Measurements from ENCODE around the gene KIF26A.

Gene KIF26A

DNA sequence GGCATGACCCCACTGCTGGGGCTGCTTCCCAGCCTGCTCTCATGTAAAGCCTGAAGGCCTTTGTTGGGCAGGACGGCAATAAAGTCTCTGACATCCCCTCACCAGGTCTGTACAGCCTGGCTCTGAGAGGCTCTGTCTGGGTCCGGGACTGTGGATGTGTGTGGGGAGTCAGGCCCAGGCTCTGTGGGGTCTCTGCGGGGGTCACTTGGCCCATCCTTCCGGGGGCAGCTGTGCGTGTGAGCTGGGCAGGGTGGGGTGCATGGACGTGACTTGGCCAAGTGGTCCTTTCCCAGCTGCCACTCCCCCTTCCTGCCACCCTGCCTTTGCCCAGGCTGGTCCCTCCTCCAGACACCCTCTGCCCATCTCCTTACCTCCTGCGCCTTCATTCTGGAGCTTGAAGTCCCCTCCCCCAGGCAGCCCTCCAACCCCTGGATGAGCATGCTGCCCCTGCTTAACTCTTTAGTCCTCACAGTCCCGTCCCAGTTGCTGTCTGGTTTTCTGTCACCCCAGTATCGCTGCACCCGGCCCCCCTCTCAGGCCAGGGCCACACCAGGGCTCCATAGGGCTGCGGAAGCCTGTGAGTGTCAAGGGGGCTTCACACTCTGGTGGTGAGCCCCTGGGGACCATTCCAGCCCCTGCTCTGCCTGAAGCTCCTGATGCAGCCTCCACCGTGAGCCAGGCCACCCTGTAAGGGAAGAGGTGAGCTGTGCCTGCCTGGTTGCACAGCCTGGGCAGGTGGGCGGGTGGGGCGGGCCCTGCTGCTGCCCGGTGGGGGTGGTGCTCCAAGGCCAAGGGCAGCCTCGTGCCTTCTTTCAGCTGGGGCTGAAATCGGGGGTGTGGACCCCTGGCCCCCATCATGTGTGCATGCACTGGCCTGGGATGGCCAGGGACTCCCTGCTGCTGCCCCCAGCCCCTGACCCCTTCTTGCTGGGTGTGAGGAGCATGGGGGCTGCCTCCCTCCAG, 25.5 kb upstream of the KIF26A start:
- TF ChIP-seq, protein P1, sequence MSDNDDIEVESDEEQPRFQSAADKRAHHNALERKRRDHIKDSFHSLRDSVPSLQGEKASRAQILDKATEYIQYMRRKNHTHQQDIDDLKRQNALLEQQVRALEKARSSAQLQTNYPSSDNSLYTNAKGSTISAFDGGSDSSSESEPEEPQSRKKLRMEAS (IDR thresholded peaks at IDR 0.05; ENCODE audit: low read depth, low read length) = no peak
- TF ChIP-seq, protein P2, sequence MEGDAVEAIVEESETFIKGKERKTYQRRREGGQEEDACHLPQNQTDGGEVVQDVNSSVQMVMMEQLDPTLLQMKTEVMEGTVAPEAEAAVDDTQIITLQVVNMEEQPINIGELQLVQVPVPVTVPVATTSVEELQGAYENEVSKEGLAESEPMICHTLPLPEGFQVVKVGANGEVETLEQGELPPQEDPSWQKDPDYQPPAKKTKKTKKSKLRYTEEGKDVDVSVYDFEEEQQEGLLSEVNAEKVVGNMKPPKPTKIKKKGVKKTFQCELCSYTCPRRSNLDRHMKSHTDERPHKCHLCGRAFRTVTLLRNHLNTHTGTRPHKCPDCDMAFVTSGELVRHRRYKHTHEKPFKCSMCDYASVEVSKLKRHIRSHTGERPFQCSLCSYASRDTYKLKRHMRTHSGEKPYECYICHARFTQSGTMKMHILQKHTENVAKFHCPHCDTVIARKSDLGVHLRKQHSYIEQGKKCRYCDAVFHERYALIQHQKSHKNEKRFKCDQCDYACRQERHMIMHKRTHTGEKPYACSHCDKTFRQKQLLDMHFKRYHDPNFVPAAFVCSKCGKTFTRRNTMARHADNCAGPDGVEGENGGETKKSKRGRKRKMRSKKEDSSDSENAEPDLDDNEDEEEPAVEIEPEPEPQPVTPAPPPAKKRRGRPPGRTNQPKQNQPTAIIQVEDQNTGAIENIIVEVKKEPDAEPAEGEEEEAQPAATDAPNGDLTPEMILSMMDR (IDR thresholded peaks at IDR 0.05; ENCODE audit: low read depth, low read length) = no peak
- TF ChIP-seq MYC (IDR thresholded peaks at IDR 0.05; ENCODE audit: low read depth, low read length) = no peak
- TF ChIP-seq POLR2A (IDR thresholded peaks at IDR 0.05; ENCODE audit: extremely low read depth, insufficient read length) = no peak
- DNase-seq (ENCODE audit: low read depth) = no peak
- H3K4me3 ChIP-seq (ENCODE audit: low read depth, low read length) = no peak overlapping the region

DNA sequence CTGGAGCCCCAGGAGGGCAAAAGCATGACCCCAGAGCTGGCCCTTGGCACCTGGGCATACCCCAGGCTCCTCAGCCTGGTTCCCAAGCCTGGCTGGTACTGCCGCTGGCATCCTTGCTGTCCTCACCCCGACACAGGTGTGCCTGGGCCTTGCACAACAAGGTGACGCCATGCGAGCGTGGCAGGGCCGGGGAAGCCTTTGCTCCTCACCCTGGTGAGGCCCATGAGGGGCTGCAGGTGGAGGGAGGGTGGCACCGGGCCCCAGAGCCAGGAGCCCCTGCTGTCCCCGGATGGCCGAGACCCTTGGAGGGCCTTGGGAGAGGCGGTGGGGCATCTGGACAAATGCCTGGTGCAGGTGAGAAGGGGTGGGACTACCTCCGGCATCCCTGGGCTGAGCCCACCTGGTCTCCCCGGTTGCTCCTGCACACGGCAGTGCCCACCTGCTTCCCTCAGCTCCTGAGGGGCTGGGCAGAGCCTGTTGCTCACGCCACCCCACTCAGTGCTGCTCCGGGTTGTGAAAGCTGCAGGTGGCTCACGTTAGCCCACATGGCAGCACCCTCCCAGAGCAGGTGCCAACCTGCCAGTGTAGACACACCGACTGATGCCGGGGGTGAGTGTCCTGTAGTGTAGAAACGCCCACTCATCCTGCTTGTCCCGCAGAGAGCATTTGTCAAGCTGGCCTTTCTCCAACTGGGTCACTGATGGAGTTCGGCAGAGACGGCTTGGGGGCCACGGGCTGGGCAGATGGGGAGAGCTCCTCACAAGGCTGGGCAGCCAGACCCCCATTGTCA, 24.6 kb upstream of the KIF26A start:
- H3K4me3 ChIP-seq (ENCODE audit: low read depth, low read length) = no peak overlapping the region
- no peak for DNase-seq (ENCODE audit: low read depth)
- no peak for TF ChIP-seq MYC (IDR thresholded peaks at IDR 0.05; ENCODE audit: low read depth, low read length)
- TF ChIP-seq, protein P2 (IDR thresholded peaks at IDR 0.05; ENCODE audit: low read depth, low read length) = no peak
- TF ChIP-seq, protein P1 (IDR thresholded peaks at IDR 0.05; ENCODE audit: low read depth, low read length) = no peak
- no peak for TF ChIP-seq POLR2A (IDR thresholded peaks at IDR 0.05; ENCODE audit: extremely low read depth, insufficient read length)

DNA sequence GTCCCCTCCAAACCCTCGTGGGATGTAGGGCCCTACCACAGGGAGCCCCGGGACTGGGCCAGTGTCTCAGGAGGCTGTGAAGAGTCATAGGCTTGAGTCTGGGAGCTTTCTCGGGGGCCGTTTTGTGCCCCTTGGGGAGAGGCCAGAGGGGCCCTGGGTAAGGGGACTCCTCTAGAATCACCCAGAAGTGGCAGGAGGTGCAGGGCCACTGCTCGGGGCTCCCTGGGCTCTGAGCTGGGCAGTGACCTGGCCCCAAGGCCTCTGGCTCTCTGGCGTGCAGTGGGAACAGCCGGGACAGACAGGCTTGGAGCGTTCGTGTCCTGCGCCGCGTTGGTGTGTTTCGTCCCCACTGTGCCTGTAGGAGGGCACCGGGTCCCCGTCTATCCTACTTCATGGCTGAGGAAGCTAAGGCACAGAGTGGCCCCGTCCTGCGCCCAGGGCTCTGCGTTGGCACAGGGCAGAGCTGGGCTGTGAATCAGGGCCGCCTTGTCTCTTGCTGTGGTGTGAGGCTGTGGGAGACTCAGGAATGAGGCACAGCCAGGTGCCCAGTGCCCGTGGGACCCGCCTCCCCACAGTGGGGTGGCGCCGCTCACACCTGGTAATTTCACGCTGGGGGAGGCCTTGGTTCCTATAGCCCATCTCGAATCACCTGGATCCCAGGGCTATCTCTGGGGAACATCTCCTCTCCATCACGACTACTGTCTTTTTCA, 23.8 kb upstream of the KIF26A start:
- TF ChIP-seq, protein P2 (IDR thresholded peaks at IDR 0.05; ENCODE audit: low read depth, low read length) = no peak
- no peak for TF ChIP-seq MYC (IDR thresholded peaks at IDR 0.05; ENCODE audit: low read depth, low read length)
- TF ChIP-seq, protein P1 (IDR thresholded peaks at IDR 0.05; ENCODE audit: low read depth, low read length) = no peak
- TF ChIP-seq POLR2A (IDR thresholded peaks at IDR 0.05; ENCODE audit: extremely low read depth, insufficient read length) = no peak
- no peak overlapping the region for H3K4me3 ChIP-seq (ENCODE audit: low read depth, low read length)
- no peak for DNase-seq (ENCODE audit: low read depth)

DNA sequence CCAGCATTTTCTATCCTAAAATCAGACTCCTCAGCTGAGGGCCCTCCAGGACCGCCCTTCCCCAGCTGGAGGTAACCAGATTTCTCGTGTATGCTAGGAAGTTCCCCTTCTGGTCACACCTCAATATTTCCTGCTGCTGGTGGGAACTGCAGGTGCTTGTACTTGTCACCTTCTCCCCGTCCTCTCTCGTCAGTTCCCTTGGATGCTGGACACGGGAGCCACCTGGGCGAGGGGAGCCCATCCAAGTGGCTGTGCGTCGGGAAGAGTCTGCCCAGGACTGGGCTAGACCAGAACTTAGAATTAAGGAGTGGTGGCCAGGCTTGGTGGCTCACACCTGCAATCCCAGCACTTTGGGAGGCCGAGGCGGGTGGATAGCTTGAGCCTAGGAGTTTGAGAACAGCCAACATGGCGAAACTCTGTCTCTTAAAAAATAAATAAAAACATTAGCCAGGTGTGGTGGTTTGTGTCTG, 23.2 kb upstream of the KIF26A start:
- no peak for TF ChIP-seq MYC (IDR thresholded peaks at IDR 0.05; ENCODE audit: low read depth, low read length)
- TF ChIP-seq, protein P2 (IDR thresholded peaks at IDR 0.05; ENCODE audit: low read depth, low read length) = no peak
- TF ChIP-seq POLR2A (IDR thresholded peaks at IDR 0.05; ENCODE audit: extremely low read depth, insufficient read length) = no peak
- TF ChIP-seq, protein P1 (IDR thresholded peaks at IDR 0.05; ENCODE audit: low read depth, low read length) = no peak
- no peak for DNase-seq (ENCODE audit: low read depth)
- H3K4me3 ChIP-seq (ENCODE audit: low read depth, low read length) = no peak overlapping the region

DNA sequence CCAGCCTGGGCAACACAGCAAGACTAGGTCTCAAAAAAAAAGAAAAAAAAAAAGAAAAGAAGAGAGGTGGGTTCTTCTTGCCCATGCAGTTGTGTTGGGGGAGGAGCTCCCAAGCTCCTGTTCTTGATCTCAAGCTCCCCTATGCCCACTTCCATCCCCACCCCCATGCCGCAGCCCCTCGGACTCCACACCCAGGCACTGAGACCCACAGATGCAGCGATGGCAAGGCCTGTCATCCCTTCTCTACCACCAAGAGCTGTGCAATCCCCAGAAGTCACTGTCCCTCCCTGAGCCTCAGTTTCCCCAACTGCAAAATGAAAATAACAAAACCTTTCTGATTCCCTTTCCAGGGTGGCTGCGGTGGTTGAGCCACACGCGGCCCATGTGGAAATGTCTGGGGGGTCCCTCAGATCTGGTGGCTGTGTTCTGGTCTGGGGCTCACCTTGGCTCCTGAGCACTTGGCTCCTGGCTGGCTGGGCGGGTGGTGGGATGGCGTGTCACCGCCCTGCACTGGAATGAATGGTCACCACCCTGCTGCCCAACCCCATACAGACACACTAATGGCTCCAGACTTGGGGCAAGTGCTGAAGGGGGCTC, 22.6 kb upstream of the KIF26A start:
- no peak overlapping the region for H3K4me3 ChIP-seq (ENCODE audit: low read depth, low read length)
- TF ChIP-seq POLR2A (IDR thresholded peaks at IDR 0.05; ENCODE audit: extremely low read depth, insufficient read length) (no peak), MYC (IDR thresholded peaks at IDR 0.05; ENCODE audit: low read depth, low read length) (no peak)
- TF ChIP-seq, protein P1 (IDR thresholded peaks at IDR 0.05; ENCODE audit: low read depth, low read length) = no peak
- DNase-seq (ENCODE audit: low read depth) = no peak
